GM19328 (cell line): ENCODE data around the gene PXDC1.

Source experiments
- ATAC-seq: cut with Tn5 transposase; IDR thresholded peaks from one replicate; pipeline ENCODE4 v1.9.1; 2021; ENCODE audit warnings: mild to moderate bottlenecking, moderate library complexity; ENCODE audit not compliant: unreplicated experiment

The PXDC1 gene

GRCh38 chr6:3749067-3749841 lies 2.3 kb downstream of the PXDC1 start:
- ATAC-seq = no peak

- ATAC-seq = no peak
Observed at GRCh38 chr6:3748208-3749066, 3.1 kb downstream of the PXDC1 start.

GRCh38 chr6:3747100-3747737 lies 4.3 kb downstream of the PXDC1 start:
- no peak for ATAC-seq

GRCh38 chr6:3746696-3747095 lies 4.8 kb downstream of the PXDC1 start:
- no peak for ATAC-seq

- no peak for ATAC-seq
Observed at GRCh38 chr6:3746119-3746691, 5.3 kb downstream of the PXDC1 start.

- ATAC-seq = no peak
Observed at GRCh38 chr6:3745566-3746118, 5.9 kb downstream of the PXDC1 start.

GRCh38 chr6:3744901-3745470 lies 6.5 kb downstream of the PXDC1 start:
- ATAC-seq = no peak

GRCh38 chr6:3744211-3744900 lies 7.2 kb downstream of the PXDC1 start:
- no peak for ATAC-seq

- no peak for ATAC-seq
Observed at GRCh38 chr6:3743541-3743940, 8.0 kb downstream of the PXDC1 start.

- peak; percentile 50 for ATAC-seq
Observed at GRCh38 chr6:3742426-3743344, 8.8 kb downstream of the PXDC1 start.

- no peak for ATAC-seq
Observed at GRCh38 chr6:3742076-3742425, 9.5 kb downstream of the PXDC1 start.

GRCh38 chr6:3741477-3741871 lies 10.0 kb downstream of the PXDC1 start:
- ATAC-seq = no peak

- no peak for ATAC-seq
Observed at GRCh38 chr6:3740551-3741476, 10.7 kb downstream of the PXDC1 start.

GRCh38 chr6:3739311-3739897 lies 12.1 kb downstream of the PXDC1 start:
- no peak for ATAC-seq

- no peak for ATAC-seq
Observed at GRCh38 chr6:3738381-3739131, 13.0 kb downstream of the PXDC1 start.

- no peak for ATAC-seq
Observed at GRCh38 chr6:3737831-3738210, 13.7 kb downstream of the PXDC1 start.
